ENCODE data around the gene GFY.

DNA sequence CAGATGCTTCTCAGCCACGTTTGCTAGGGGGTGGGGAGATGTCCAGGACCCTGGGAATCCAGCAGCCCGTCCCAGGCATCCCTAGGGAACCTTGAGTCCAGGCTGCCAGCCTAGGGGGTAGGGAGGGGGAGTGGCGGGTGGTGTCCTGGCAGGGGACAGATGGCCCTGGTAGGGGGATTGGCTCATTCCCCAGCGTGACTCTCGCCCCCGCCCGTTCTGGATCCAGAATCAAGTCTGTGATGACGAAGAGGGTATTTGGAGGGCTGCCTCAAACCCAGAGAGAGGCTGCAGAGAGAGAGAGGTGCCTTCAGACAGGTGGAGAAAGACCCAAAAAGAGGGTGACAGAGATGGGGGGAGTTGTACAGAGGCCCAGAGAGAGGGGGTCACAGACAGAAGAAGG lies 12.0 kb downstream of the GFY start:
- TF ChIP-seq RAD21 (IDR thresholded peaks at IDR 0.05; ENCODE audit: insufficient read depth, low read depth, low read length), result no peak
- no peak for TF ChIP-seq TAF1 (IDR thresholded peaks at IDR 0.05; ENCODE audit: borderline replicate concordance, low read depth, low read length)
- TF ChIP-seq, protein P1, sequence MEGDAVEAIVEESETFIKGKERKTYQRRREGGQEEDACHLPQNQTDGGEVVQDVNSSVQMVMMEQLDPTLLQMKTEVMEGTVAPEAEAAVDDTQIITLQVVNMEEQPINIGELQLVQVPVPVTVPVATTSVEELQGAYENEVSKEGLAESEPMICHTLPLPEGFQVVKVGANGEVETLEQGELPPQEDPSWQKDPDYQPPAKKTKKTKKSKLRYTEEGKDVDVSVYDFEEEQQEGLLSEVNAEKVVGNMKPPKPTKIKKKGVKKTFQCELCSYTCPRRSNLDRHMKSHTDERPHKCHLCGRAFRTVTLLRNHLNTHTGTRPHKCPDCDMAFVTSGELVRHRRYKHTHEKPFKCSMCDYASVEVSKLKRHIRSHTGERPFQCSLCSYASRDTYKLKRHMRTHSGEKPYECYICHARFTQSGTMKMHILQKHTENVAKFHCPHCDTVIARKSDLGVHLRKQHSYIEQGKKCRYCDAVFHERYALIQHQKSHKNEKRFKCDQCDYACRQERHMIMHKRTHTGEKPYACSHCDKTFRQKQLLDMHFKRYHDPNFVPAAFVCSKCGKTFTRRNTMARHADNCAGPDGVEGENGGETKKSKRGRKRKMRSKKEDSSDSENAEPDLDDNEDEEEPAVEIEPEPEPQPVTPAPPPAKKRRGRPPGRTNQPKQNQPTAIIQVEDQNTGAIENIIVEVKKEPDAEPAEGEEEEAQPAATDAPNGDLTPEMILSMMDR (IDR thresholded peaks at IDR 0.05 in 2 of 3, conservative IDR thresholded peaks at IDR 0.05 in 1 of 3; ENCODE audit: control insufficient read depth in 2 of 3, extremely low read depth in 1 of 3, insufficient read depth in 1 of 3, low read depth in 3 of 3, low read length in 3 of 3), result no peak
- TF ChIP-seq POLR2AphosphoS2 (IDR thresholded peaks at IDR 0.05; ENCODE audit: low read depth, low read length), result no peak
- no peak for TF ChIP-seq SUZ12 (IDR thresholded peaks at IDR 0.05; ENCODE audit: unreplicated experiment)
- no peak for TF ChIP-seq ATF7 (IDR thresholded peaks at IDR 0.05; ENCODE audit: low read depth)
- TF ChIP-seq BHLHE40 (IDR thresholded peaks at IDR 0.05; ENCODE audit: borderline replicate concordance in 1 of 2, low read depth in 2 of 2, low read length in 1 of 2), result no peak
- TF ChIP-seq POLR2A (IDR thresholded peaks at IDR 0.05; ENCODE audit: low read depth, low read length), result no peak
- TF ChIP-seq, protein P2, sequence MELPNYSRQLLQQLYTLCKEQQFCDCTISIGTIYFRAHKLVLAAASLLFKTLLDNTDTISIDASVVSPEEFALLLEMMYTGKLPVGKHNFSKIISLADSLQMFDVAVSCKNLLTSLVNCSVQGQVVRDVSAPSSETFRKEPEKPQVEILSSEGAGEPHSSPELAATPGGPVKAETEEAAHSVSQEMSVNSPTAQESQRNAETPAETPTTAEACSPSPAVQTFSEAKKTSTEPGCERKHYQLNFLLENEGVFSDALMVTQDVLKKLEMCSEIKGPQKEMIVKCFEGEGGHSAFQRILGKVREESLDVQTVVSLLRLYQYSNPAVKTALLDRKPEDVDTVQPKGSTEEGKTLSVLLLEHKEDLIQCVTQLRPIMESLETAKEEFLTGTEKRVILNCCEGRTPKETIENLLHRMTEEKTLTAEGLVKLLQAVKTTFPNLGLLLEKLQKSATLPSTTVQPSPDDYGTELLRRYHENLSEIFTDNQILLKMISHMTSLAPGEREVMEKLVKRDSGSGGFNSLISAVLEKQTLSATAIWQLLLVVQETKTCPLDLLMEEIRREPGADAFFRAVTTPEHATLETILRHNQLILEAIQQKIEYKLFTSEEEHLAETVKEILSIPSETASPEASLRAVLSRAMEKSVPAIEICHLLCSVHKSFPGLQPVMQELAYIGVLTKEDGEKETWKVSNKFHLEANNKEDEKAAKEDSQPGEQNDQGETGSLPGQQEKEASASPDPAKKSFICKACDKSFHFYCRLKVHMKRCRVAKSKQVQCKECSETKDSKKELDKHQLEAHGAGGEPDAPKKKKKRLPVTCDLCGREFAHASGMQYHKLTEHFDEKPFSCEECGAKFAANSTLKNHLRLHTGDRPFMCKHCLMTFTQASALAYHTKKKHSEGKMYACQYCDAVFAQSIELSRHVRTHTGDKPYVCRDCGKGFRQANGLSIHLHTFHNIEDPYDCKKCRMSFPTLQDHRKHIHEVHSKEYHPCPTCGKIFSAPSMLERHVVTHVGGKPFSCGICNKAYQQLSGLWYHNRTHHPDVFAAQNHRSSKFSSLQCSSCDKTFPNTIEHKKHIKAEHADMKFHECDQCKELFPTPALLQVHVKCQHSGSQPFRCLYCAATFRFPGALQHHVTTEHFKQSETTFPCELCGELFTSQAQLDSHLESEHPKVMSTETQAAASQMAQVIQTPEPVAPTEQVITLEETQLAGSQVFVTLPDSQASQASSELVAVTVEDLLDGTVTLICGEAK (IDR thresholded peaks at IDR 0.05; ENCODE audit: borderline replicate concordance), result no peak
- no peak for TF ChIP-seq SREBF2 (IDR thresholded peaks at IDR 0.05; ENCODE audit: low read length)
- TF ChIP-seq ESRRA (IDR thresholded peaks at IDR 0.05; ENCODE audit: low read length), result no peak

Measured in GM12878 (cell line).